Mesendoderm (in vitro differentiated cells): ENCODE measurements around the gene SIRT2.

Source experiments
- DNase-seq: peaks from one replicate; pipeline ENCODE4 v3.0.0; 2013
- H2AK5ac ChIP-seq: 2 replicates; pipeline ENCODE4 v1.6.1; 2013; ENCODE audit warnings: low read length, inconsistent platforms
- H2BK120ac ChIP-seq: 2 replicates; pipeline ENCODE4 v1.6.1; 2013; ENCODE audit warnings: low read depth, mild to moderate bottlenecking, low read length, moderate library complexity, mixed read lengths
- H2BK15ac ChIP-seq: replicated peaks from 2 replicates; pipeline ENCODE4 v1.6.1; 2013; ENCODE audit warnings: low read depth, mild to moderate bottlenecking, moderate library complexity
- H2BK5ac ChIP-seq: 2 replicates; pipeline ENCODE4 v1.6.1; 2013; ENCODE audit warnings: low read length, inconsistent platforms
- H3K18ac ChIP-seq: 2 replicates; pipeline ENCODE4 v1.6.1; 2013; ENCODE audit warnings: mild to moderate bottlenecking, low read length, mixed read lengths
- H3K23ac ChIP-seq: one replicate; pipeline ENCODE4 v1.6.1; 2013; ENCODE audit warnings: low read length
- H3K27ac ChIP-seq: 2 replicates; pipeline ENCODE4 v1.5.1; 2013; ENCODE audit warnings: low read depth, mild to moderate bottlenecking, inconsistent platforms, low read length, moderate library complexity
- H3K27me3 ChIP-seq: 2 replicates; pipeline ENCODE4 v1.6.1; 2013; ENCODE audit warnings: low read length, control low read depth, mild to moderate bottlenecking, inconsistent platforms; ENCODE audit not compliant: insufficient read depth, poor library complexity
- H3K36me3 ChIP-seq: 2 replicates; pipeline ENCODE4 v1.6.1; 2013; ENCODE audit warnings: low read length, inconsistent platforms; ENCODE audit not compliant: control insufficient read depth, insufficient read depth
- H3K4ac ChIP-seq: one replicate; pipeline ENCODE4 v1.6.1; 2013; ENCODE audit warnings: low read depth, mild to moderate bottlenecking, low read length, moderate library complexity
- H3K4me1 ChIP-seq: 2 replicates; pipeline ENCODE4 v1.6.1; 2013; ENCODE audit warnings: low read depth, low read length, inconsistent platforms; ENCODE audit not compliant: control insufficient read depth
- H3K4me2 ChIP-seq: 2 replicates; pipeline ENCODE4 v1.6.1; 2013; ENCODE audit warnings: low read length
- H3K4me3 ChIP-seq: 2 replicates; pipeline ENCODE4 v1.5.1; 2013; ENCODE audit warnings: mild to moderate bottlenecking, low read length
- H3K56ac ChIP-seq: one replicate; pipeline ENCODE4 v1.6.1; 2013; ENCODE audit warnings: low read length
- H3K79me1 ChIP-seq: 2 replicates; pipeline ENCODE4 v1.6.1; 2013; ENCODE audit warnings: low read length, inconsistent platforms
- H3K79me2 ChIP-seq: 2 replicates; pipeline ENCODE4 v1.6.1; 2013; ENCODE audit warnings: mild to moderate bottlenecking, low read length; ENCODE audit not compliant: control insufficient read depth, insufficient read depth
- H3K9ac ChIP-seq: 2 replicates; pipeline ENCODE4 v1.6.1; 2013; ENCODE audit warnings: low read length, inconsistent platforms
- H4K5ac ChIP-seq: one replicate; pipeline ENCODE4 v1.6.1; 2013; ENCODE audit warnings: low read length
- H4K8ac ChIP-seq: one replicate; pipeline ENCODE4 v1.6.1; 2013; ENCODE audit warnings: low read depth, mild to moderate bottlenecking, control low read depth, low read length, moderate library complexity
- WGBS: extraction: QIAGEN DNeasy Blood & Tissue Kit; methylation state at CpG from one replicate; pipeline ENCODE4 v1.1.7; 2013; ENCODE audit warnings: low lambda C conversion rate, missing lambda C conversion rate; ENCODE audit not compliant: insufficient coverage; ENCODE audit errors: extremely low coverage; 5-methylcytosine and 5-hydroxymethylcytosine counted together

SIRT2 gene

DNA sequence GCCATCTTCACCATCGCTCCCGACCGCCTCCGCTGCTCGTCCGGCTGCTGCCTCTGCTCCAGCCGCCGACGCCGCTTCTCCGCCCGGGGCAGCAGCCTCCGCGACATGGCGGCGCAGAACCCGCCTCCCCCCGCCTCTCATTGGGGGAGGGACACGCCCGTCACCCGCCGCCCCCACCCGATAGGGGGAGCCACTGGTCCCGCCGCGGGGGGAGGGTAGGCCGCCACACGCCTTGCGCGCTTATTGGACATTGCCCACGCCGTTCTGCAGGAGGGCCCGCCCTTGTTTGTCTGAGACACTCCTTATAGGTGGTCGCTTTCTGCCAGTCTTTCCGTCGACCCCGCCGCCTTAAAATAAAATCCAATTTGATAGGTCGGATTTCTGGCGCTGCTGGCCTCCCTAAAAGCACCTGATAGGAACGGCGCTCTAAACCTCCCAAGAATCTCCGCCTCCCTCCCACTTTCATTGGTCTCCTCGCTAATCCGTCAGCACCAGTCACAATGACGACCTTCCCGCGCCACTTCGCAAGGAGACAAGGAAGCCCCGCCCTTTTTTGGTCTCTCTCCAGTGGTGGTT lies 49.5 kb downstream of the SIRT2 start, which contains the start of gene HNRNPL:
Gene HNRNPL (minus strand): TSS at position 127 of the 576 bp plus-strand sequence. CDS start 20 bp downstream, at position 107.
- H3K18ac ChIP-seq, result peak within 1 kb of the TSS; percentile 100
- peak within 1 kb of the TSS; percentile 96 for H2AK5ac ChIP-seq
- H3K4ac ChIP-seq, result peak within 1 kb of the TSS; percentile 100
- peaks cover 19% of the 10 kb centered on the region for H3K36me3 ChIP-seq
- peak; percentile 100 for DNase-seq
- H3K23ac ChIP-seq, result no peak within 1 kb of the TSS
- H3K27me3 ChIP-seq, result no peaks in the 10 kb centered on the region
- peaks cover 39% of the 10 kb centered on the region for H3K79me2 ChIP-seq
- H2BK120ac ChIP-seq, result peak within 1 kb of the TSS; percentile 98
- peak within 1 kb of the TSS; percentile 74 for H3K4me3 ChIP-seq
- H4K5ac ChIP-seq, result peak within 1 kb of the TSS; percentile 68
- peaks cover 4% of the 10 kb centered on the region for H3K4me1 ChIP-seq
- peak within 1 kb of the TSS; percentile 94 for H3K4me2 ChIP-seq
- H3K9ac ChIP-seq, result peak within 1 kb of the TSS; percentile 94
- H3K27ac ChIP-seq, result peak within 1 kb of the TSS; percentile 99
- no peak within 1 kb of the TSS for H2BK15ac ChIP-seq
- H2BK5ac ChIP-seq, result peak within 1 kb of the TSS; percentile 66
- peak within 1 kb of the TSS; percentile 99 for H4K8ac ChIP-seq
- no CpG with 5 or more reads among the region's 50 CpGs for WGBS
- peak within 1 kb of the TSS; percentile 95 for H3K56ac ChIP-seq
- peaks cover 16% of the 10 kb centered on the region for H3K79me1 ChIP-seq

- Histone ChIP-seq H3K79me1 (peaks cover 17% of the 10 kb centered on the region), H3K18ac (peak overlapping the region; percentile 100), H2BK120ac (peak overlapping the region; percentile 98), H3K27me3 (no peaks in the 10 kb centered on the region), H4K8ac (peak overlapping the region; percentile 99), H2AK5ac (peak overlapping the region; percentile 96), H2BK5ac (peak overlapping the region; percentile 66), H2BK15ac (no peak overlapping the region), H3K4me3 (peak overlapping the region; percentile 74), H3K4me1 (peaks cover 4% of the 10 kb centered on the region), H3K4ac (peak overlapping the region; percentile 100), H3K56ac (peak overlapping the region; percentile 95), H4K5ac (peak overlapping the region; percentile 68), H3K4me2 (peak overlapping the region; percentile 78), H3K9ac (peak overlapping the region; percentile 94), H3K79me2 (peaks cover 40% of the 10 kb centered on the region), H3K27ac (peak overlapping the region; percentile 99), H3K36me3 (peaks cover 20% of the 10 kb centered on the region), H3K23ac (no peak overlapping the region)
- WGBS, result no CpG with 5 or more reads among the region's 76 CpGs
- peak; percentile 96 for DNase-seq
Measured at GRCh38 chr19:38849147-38849859, 50.1 kb downstream of the SIRT2 start.

- Histone ChIP-seq H3K27ac (peak overlapping the region; percentile 79), H4K8ac (no peak overlapping the region), H3K79me2 (peaks cover 47% of the 10 kb centered on the region), H3K56ac (peak overlapping the region; percentile 95), H2AK5ac (peak overlapping the region; percentile 96), H3K27me3 (no peaks in the 10 kb centered on the region), H3K4me3 (peak overlapping the region; percentile 74), H4K5ac (peak overlapping the region; percentile 68), H2BK120ac (no peak overlapping the region), H3K23ac (no peak overlapping the region), H2BK5ac (peak overlapping the region; percentile 66), H3K36me3 (peaks cover 28% of the 10 kb centered on the region), H3K18ac (peak overlapping the region; percentile 47), H3K4ac (peak overlapping the region; percentile 100), H3K9ac (peak overlapping the region; percentile 94), H3K4me1 (peaks cover 4% of the 10 kb centered on the region), H2BK15ac (no peak overlapping the region), H3K4me2 (peak overlapping the region; percentile 78), H3K79me1 (peaks cover 20% of the 10 kb centered on the region)
- WGBS, result no CpG with 5 or more reads among the region's 22 CpGs
- no peak for DNase-seq
Measured at GRCh38 chr19:38848299-38849146, 50.9 kb downstream of the SIRT2 start.

DNA sequence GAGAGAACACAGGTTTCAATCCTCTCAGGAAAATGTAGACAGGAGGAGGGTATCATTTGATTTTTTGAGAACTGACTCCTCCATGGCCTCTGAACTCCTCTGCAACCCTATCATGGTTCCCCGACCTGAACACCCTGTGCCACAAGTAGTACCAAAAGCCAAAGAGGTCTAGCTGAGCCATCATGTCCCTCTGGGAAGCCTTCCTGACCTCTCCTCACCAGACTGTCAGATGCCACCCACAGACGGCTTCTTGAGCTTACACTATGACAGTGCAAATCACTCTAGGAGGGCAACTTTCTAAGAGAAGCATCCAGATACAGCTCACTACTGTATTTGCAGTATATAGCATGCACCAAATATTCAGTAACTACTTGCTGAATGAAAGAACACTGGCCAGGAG lies 53.3 kb downstream of the SIRT2 start:
- Histone ChIP-seq H2AK5ac (no peak overlapping the region), H3K4me1 (peaks cover 2% of the 10 kb centered on the region), H3K9ac (no peak overlapping the region), H3K4me3 (no peak overlapping the region), H3K56ac (no peak overlapping the region), H2BK120ac (no peak overlapping the region), H2BK5ac (no peak overlapping the region), H4K8ac (no peak overlapping the region), H3K4me2 (no peak overlapping the region), H3K79me1 (peaks cover 32% of the 10 kb centered on the region), H2BK15ac (no peak overlapping the region), H3K4ac (no peak overlapping the region), H3K36me3 (peaks cover 43% of the 10 kb centered on the region), H3K18ac (no peak overlapping the region), H3K79me2 (peaks cover 57% of the 10 kb centered on the region), H4K5ac (no peak overlapping the region), H3K23ac (no peak overlapping the region), H3K27ac (no peak overlapping the region), H3K27me3 (no peaks in the 10 kb centered on the region)
- no CpG with 5 or more reads among the region's 2 CpGs for WGBS
- DNase-seq, result no peak

- H3K79me2 ChIP-seq, result peaks cover 59% of the 10 kb centered on the region
- no peaks in the 10 kb centered on the region for H3K27me3 ChIP-seq
- H2BK5ac ChIP-seq, result no peak overlapping the region
- H3K27ac ChIP-seq, result no peak overlapping the region
- H3K36me3 ChIP-seq, result peaks cover 47% of the 10 kb centered on the region
- WGBS, result no CpG with 5 or more reads among the region's 14 CpGs
- no peak for DNase-seq
- no peak overlapping the region for H3K56ac ChIP-seq
- H3K79me1 ChIP-seq, result peaks cover 36% of the 10 kb centered on the region
- H2AK5ac ChIP-seq, result no peak overlapping the region
- no peak overlapping the region for H2BK120ac ChIP-seq
- no peak overlapping the region for H3K4ac ChIP-seq
- H4K8ac ChIP-seq, result no peak overlapping the region
- peaks cover 2% of the 10 kb centered on the region for H3K4me1 ChIP-seq
- H2BK15ac ChIP-seq, result no peak overlapping the region
- H3K4me3 ChIP-seq, result no peak overlapping the region
- no peak overlapping the region for H4K5ac ChIP-seq
- H3K23ac ChIP-seq, result no peak overlapping the region
- no peak overlapping the region for H3K4me2 ChIP-seq
- H3K9ac ChIP-seq, result no peak overlapping the region
- no peak overlapping the region for H3K18ac ChIP-seq
Measured at GRCh38 chr19:38845374-38846024, 53.9 kb downstream of the SIRT2 start.
